Neural cell (in vitro differentiated cells): ENCODE data around the gene TNKS1BP1.

Source experiments
- EZH2 ChIP-seq: fragments of 200-600, 300-800 bp; shearing (Covaris generic), sonication (generic); IDR thresholded peaks from 2 replicates; pipeline ENCODE4 v1.6.1; 2014; ENCODE audit warnings: antibody characterized with exemption, low read length, borderline replicate concordance, mild to moderate bottlenecking; ENCODE audit not compliant: insufficient read depth, poor library complexity, severe bottlenecking
- TF ChIP-seq, protein P1 (sequence below): fragments of 450-650 bp; IDR thresholded peaks from 2 replicates; pipeline ENCODE4 v1.5.1; 2014; ENCODE audit warnings: antibody characterized with exemption, mild to moderate bottlenecking, moderate library complexity; ENCODE audit not compliant: poor library complexity, severe bottlenecking
- TF ChIP-seq, protein P2 (sequence below): IDR thresholded peaks from 2 replicates; pipeline ENCODE4 v1.6.1; 2012; ENCODE audit warnings: borderline replicate concordance

GRCh38 chr11:57349491-57350274, 24.9 kb upstream of the TNKS1BP1 start:
- TF ChIP-seq, protein P1, sequence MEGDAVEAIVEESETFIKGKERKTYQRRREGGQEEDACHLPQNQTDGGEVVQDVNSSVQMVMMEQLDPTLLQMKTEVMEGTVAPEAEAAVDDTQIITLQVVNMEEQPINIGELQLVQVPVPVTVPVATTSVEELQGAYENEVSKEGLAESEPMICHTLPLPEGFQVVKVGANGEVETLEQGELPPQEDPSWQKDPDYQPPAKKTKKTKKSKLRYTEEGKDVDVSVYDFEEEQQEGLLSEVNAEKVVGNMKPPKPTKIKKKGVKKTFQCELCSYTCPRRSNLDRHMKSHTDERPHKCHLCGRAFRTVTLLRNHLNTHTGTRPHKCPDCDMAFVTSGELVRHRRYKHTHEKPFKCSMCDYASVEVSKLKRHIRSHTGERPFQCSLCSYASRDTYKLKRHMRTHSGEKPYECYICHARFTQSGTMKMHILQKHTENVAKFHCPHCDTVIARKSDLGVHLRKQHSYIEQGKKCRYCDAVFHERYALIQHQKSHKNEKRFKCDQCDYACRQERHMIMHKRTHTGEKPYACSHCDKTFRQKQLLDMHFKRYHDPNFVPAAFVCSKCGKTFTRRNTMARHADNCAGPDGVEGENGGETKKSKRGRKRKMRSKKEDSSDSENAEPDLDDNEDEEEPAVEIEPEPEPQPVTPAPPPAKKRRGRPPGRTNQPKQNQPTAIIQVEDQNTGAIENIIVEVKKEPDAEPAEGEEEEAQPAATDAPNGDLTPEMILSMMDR = peak; percentile 56
- TF ChIP-seq EZH2 = no peak
- TF ChIP-seq, protein P2, sequence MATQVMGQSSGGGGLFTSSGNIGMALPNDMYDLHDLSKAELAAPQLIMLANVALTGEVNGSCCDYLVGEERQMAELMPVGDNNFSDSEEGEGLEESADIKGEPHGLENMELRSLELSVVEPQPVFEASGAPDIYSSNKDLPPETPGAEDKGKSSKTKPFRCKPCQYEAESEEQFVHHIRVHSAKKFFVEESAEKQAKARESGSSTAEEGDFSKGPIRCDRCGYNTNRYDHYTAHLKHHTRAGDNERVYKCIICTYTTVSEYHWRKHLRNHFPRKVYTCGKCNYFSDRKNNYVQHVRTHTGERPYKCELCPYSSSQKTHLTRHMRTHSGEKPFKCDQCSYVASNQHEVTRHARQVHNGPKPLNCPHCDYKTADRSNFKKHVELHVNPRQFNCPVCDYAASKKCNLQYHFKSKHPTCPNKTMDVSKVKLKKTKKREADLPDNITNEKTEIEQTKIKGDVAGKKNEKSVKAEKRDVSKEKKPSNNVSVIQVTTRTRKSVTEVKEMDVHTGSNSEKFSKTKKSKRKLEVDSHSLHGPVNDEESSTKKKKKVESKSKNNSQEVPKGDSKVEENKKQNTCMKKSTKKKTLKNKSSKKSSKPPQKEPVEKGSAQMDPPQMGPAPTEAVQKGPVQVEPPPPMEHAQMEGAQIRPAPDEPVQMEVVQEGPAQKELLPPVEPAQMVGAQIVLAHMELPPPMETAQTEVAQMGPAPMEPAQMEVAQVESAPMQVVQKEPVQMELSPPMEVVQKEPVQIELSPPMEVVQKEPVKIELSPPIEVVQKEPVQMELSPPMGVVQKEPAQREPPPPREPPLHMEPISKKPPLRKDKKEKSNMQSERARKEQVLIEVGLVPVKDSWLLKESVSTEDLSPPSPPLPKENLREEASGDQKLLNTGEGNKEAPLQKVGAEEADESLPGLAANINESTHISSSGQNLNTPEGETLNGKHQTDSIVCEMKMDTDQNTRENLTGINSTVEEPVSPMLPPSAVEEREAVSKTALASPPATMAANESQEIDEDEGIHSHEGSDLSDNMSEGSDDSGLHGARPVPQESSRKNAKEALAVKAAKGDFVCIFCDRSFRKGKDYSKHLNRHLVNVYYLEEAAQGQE = no peak
